HepG2 (cell line): ENCODE measurements around the gene CHST11. TPM values are rescaled to one million over a fixed set of nuclear protein-coding genes. Genes with fewer than 3 reads are reported as not detected.

Experiments used
- ATAC-seq: fragments of 200-7000 bp; cut with Tn5 transposase; 3 replicates; pipeline ENCODE4 v1.9.1; 2020; ENCODE audit warnings: mild to moderate bottlenecking, moderate library complexity
- BruUV-seq: library from RNA; stranded (reverse); fragments of 400-500 nt; replicated peaks from 2 replicates; lab custom pipeline; 2021; lab: Mats Ljungman, UMichigan
- CTCF ChIA-PET: fragments of 300-600 bp; formaldehyde crosslinking; extraction: SDS; loops from one replicate; lab custom pipeline; 2021; ENCODE audit warnings: low total read pairs, inconsistent platforms, low intra/inter-chr PET ratio; lab: Yijun Ruan, JAX
- POLR2A ChIA-PET: fragments of 350-600 bp; sonication (Branson Sonifier 250); formaldehyde crosslinking; loops from one replicate; lab custom pipeline; 2020; ENCODE audit warnings: antibody characterized with exemption, inconsistent platforms; lab: Yijun Ruan, JAX
- DNase-seq: peaks from one replicate; pipeline ENCODE4 v3.0.0-alpha.2; 2015; ENCODE audit warnings: low spot score
- FAIRE-seq: peaks from 3 replicates; lab custom pipeline; 2011; peaks lifted over from hg19 to GRCh38; lab: Jason Lieb, UNC
- H2AFZ ChIP-seq: one replicate; pipeline ENCODE4 v1.6.1; 2011; ENCODE audit warnings: low read length, inconsistent platforms
- H3K27ac ChIP-seq: fragments of 300-600 bp; 3 replicates; pipeline ENCODE4 v1.8.0; 2011; ENCODE audit warnings: mixed run types, mild to moderate bottlenecking, mixed read lengths, low read length, inconsistent platforms; ENCODE audit not compliant: insufficient read depth; ENCODE audit errors: extremely low read length
- H3K27me3 ChIP-seq, 2 experiments: fragments of 200-600 bp in 1 of 2; 2 replicates in 1 of 2; 3 replicates in 1 of 2; pipeline versions ENCODE4 v1.6.0 to v1.8.0; 2011; ENCODE audit warnings: low read length in 2 of 2, mild to moderate bottlenecking in 2 of 2, moderate library complexity in 2 of 2, inconsistent platforms in 1 of 2; ENCODE audit not compliant: insufficient read depth in 2 of 2, control insufficient read depth in 1 of 2
- H3K36me3 ChIP-seq, 2 experiments: fragments of 200-600 bp in 1 of 2; replicated peaks in 1 of 2; 2 replicates in 1 of 2; 3 replicates in 1 of 2; pipeline versions ENCODE4 v1.5.1 to v1.8.0; 2011; ENCODE audit warnings: low read length in 2 of 2, inconsistent platforms in 1 of 2; ENCODE audit not compliant: insufficient read depth in 2 of 2, control insufficient read depth in 1 of 2
- H3K4me1 ChIP-seq: 2 replicates; pipeline ENCODE4 v1.5.1; 2012; ENCODE audit warnings: low read length, inconsistent platforms; ENCODE audit not compliant: insufficient read depth
- H3K4me2 ChIP-seq: 2 replicates; pipeline ENCODE4 v1.6.0; 2011; ENCODE audit warnings: low read depth, low read length, inconsistent platforms
- H3K4me3 ChIP-seq, 3 experiments: fragments of 200-600 bp in 1 of 3; sonication (generic), shearing (Covaris generic) in 1 of 3; replicated peaks in 1 of 3; 2 replicates each; pipeline ENCODE4 v1.5.1; 2011 to 2016; ENCODE audit warnings: low read length in 3 of 3, inconsistent platforms in 2 of 3, low read depth in 2 of 3, mild to moderate bottlenecking in 2 of 3, control low read depth in 1 of 3, mixed read lengths in 1 of 3; ENCODE audit not compliant: insufficient read depth in 1 of 3
- H3K79me2 ChIP-seq: one replicate; pipeline ENCODE4 v1.6.1; 2011; ENCODE audit warnings: low read length, inconsistent platforms; ENCODE audit not compliant: insufficient read depth
- H3K9ac ChIP-seq: 2 replicates; pipeline ENCODE4 v1.6.0; 2011; ENCODE audit warnings: mild to moderate bottlenecking, low read depth, low read length, inconsistent platforms; ENCODE audit not compliant: insufficient read depth
- H3K9me3 ChIP-seq: 2 replicates; pipeline ENCODE4 v1.5.1; 2012; ENCODE audit warnings: mild to moderate bottlenecking, low read length
- H4K20me1 ChIP-seq: 2 replicates; pipeline ENCODE4 v1.6.0; 2011; ENCODE audit warnings: inconsistent platforms, mild to moderate bottlenecking, low read length, moderate library complexity; ENCODE audit not compliant: insufficient read depth
- HES4 ChIP-seq: sonication (generic); formaldehyde crosslinking; IDR thresholded peaks from 2 replicates; pipeline ENCODE4 v1.9.0; 2021; ENCODE audit warnings: mild to moderate bottlenecking, missing genetic modification reagents, borderline replicate concordance
- KAT2B ChIP-seq: fragments of 150-350 bp; IDR thresholded peaks from 2 replicates; pipeline ENCODE4 v1.6.1; 2014; ENCODE audit warnings: low read depth, low read length, borderline replicate concordance
- TBX2 ChIP-seq: sonication (generic); formaldehyde crosslinking; IDR thresholded peaks from 2 replicates; pipeline ENCODE4 v1.5.0; 2020; ENCODE audit warnings: missing genetic modification reagents, mild to moderate bottlenecking, borderline replicate concordance
- ZNF207 ChIP-seq: fragments of 450-650 bp; IDR thresholded peaks from 2 replicates; pipeline ENCODE4 v1.6.1; 2016; ENCODE audit warnings: antibody characterized with exemption, borderline replicate concordance
- ZNF34 ChIP-seq: sonication (generic); formaldehyde crosslinking; IDR thresholded peaks from 2 replicates; pipeline ENCODE4 v1.4.0; 2020; ENCODE audit warnings: mild to moderate bottlenecking, missing genetic modification reagents, borderline replicate concordance
- WGBS: methylation state at CpG from one replicate; pipeline ENCODE4 v1.1.6; 2017; ENCODE audit warnings: low lambda C conversion rate; 5-methylcytosine and 5-hydroxymethylcytosine counted together
- in situ Hi-C: cut with HindIII; loops from 2 replicates; pipeline ENCODE4 v1.10.0; 2017; ENCODE audit warnings: low pct_unique_long_range_greater_than_20kb; ENCODE audit not compliant: extremely low pct_ligation_motif_present
- intact Hi-C: fragments of 100-400 bp; cut with micrococcal nuclease; formaldehyde crosslinking; loops from one replicate; pipeline ENCODE4 v1.10.0; 2022; ENCODE audit not compliant: unreplicated experiment
- polyA plus RNA-seq, 8 experiments: library from polyadenylated mRNA; depleted of rRNA in 3 of 8; stranded (reverse) in 7 of 8; unstranded in 1 of 8; fragments of >200 nt; fragmentation: Illumina TruSeq in 4 of 8; extraction: Trizol in 4 of 8; gene quantifications; 2 replicates each; pipeline versions ENCODE4 v1.2.1 to v1.2.3, GENCODE V29; 2011 to 2016; ENCODE audit warnings: low read depth in 4 of 8, missing spikeins in 1 of 8, mixed read lengths in 1 of 8; ENCODE audit not compliant: insufficient read depth in 1 of 8
- total RNA-seq, 5 experiments: library from RNA; depleted of rRNA; stranded (reverse); fragments of >200 nt; fragmentation: Illumina TruSeq; extraction: Trizol; gene quantifications; 2 replicates each; pipeline ENCODE4 v1.2.3, GENCODE V29; 2016; ENCODE audit warnings: low read depth in 1 of 5
- TF ChIP-seq, protein P1 (sequence below): sonication (generic); formaldehyde crosslinking; IDR thresholded peaks from 2 replicates; pipeline ENCODE4; 2020; ENCODE audit warnings: missing genetic modification reagents, mild to moderate bottlenecking, borderline replicate concordance
- TF ChIP-seq, protein P2 (sequence below): sonication (generic); formaldehyde crosslinking; IDR thresholded peaks from 2 replicates; pipeline ENCODE4 v1.8.1; 2023; ENCODE audit warnings: mild to moderate bottlenecking, missing genetic modification reagents

CHST11 gene
- total and polyA plus RNA-seq, 2 of the 13 experiments (the other 11 are each of a cell fraction or from before 2014, with no cell fraction given), result 0.15 TPM; not detected in 1

- TF ChIP-seq, protein P1, sequence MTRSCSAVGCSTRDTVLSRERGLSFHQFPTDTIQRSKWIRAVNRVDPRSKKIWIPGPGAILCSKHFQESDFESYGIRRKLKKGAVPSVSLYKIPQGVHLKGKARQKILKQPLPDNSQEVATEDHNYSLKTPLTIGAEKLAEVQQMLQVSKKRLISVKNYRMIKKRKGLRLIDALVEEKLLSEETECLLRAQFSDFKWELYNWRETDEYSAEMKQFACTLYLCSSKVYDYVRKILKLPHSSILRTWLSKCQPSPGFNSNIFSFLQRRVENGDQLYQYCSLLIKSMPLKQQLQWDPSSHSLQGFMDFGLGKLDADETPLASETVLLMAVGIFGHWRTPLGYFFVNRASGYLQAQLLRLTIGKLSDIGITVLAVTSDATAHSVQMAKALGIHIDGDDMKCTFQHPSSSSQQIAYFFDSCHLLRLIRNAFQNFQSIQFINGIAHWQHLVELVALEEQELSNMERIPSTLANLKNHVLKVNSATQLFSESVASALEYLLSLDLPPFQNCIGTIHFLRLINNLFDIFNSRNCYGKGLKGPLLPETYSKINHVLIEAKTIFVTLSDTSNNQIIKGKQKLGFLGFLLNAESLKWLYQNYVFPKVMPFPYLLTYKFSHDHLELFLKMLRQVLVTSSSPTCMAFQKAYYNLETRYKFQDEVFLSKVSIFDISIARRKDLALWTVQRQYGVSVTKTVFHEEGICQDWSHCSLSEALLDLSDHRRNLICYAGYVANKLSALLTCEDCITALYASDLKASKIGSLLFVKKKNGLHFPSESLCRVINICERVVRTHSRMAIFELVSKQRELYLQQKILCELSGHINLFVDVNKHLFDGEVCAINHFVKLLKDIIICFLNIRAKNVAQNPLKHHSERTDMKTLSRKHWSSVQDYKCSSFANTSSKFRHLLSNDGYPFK (CRISPR knock-in tag), result no peak
- no peak for TF ChIP-seq HES4
- TF ChIP-seq, protein P2, sequence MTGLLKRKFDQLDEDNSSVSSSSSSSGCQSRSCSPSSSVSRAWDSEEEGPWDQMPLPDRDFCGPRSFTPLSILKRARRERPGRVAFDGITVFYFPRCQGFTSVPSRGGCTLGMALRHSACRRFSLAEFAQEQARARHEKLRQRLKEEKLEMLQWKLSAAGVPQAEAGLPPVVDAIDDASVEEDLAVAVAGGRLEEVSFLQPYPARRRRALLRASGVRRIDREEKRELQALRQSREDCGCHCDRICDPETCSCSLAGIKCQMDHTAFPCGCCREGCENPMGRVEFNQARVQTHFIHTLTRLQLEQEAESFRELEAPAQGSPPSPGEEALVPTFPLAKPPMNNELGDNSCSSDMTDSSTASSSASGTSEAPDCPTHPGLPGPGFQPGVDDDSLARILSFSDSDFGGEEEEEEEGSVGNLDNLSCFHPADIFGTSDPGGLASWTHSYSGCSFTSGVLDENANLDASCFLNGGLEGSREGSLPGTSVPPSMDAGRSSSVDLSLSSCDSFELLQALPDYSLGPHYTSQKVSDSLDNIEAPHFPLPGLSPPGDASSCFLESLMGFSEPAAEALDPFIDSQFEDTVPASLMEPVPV (CRISPR knock-in tag), result no peak
Measured at GRCh38 chr12:104421343-104421742, 35.4 kb upstream of the CHST11 start (continued).

GRCh38 chr12:104422441-104422840 is 34.3 kb upstream of the CHST11 start:
- FAIRE-seq, result no peak
- Histone ChIP-seq H3K27me3 (0 out of 5 replicates have a peak, but pooled peaks cover 0 to 4% of the 10 kb centered on the region in 2 experiments), H3K4me3 (no peak overlapping the region), H3K36me3 (no peaks in the 10 kb centered on the region), H3K4me2 (no peak overlapping the region), H3K4me1 (no peaks in the 10 kb centered on the region), H3K9me3 (no peaks in the 10 kb centered on the region), H4K20me1 (no peaks in the 10 kb centered on the region), H3K79me2 (no peaks in the 10 kb centered on the region), H2AFZ (no peak overlapping the region), H3K9ac (no peak overlapping the region), H3K27ac (no peak overlapping the region)
- in situ Hi-C loops, result no loop called here
- intact Hi-C loops, result no loop called here
- ATAC-seq, result no peak
- no peak for DNase-seq
- WGBS, result 20% methylated on average over 1 of the region's 1 CpG
- BruUV-seq, result no TSS peak
- ChIA-PET CTCF (no interaction called here), POLR2A (no interaction called here)
- TF ChIP-seq ZNF207 (no peak), KAT2B (no peak), ZNF34 (CRISPR knock-in tag) (no peak), TBX2 (CRISPR knock-in tag) (no peak)
